ENCODE measurements around the gene MAST1. TPM values are rescaled to one million over a fixed set of nuclear protein-coding genes. Genes with fewer than 3 reads are reported as not detected.

The MAST1 gene
- total RNA-seq, 4 donors from 2014 or later: 0.50 to 0.91 (median 0.76) TPM

DNA sequence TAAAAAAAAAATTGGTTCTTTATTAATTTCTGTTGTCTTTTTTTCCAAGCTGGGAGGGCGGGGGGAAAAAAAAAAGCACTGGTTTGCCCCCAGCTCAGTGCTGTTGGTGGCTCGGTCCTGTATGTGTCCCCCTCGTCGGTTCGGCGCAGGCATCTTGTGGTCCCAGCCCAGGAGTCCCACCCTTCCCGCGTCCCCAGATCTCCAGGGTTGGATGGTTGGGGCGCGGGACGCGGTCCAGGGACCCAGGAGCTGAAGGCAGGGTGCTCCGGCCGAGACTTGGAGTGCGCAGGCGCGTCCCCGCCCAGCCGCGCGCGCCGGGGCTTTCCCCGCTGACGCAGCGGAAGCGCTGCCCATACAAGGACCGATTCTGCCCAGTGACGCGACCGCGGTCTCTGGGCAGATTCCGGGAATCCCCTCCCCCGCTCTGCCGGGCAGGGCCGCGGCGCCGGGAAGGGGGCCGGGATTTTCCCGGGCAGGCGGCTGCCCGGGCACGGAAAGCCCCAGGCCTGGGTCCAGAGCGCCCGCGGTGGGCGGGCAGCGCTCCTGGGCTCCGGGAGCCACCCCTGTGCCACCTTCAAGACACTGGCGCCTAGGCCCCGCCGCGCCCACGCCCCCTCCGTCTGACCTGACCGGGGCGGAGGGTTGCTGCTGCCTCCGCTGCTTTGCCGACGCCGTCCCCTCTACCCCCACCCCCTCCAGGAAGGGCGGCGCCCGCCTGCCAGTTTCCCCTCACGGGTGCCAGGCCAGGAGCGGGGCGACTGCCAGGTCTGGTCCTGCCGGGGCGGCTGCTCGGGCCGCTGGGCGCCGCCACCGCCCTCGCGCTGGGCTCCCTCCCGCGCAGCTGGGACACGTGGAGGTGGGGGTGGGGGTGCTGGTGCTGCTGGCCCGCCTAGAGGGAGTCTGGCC is 44.8 kb upstream of the MAST1 start:
- TF ChIP-seq POLR2AphosphoS5 (IDR thresholded peaks at IDR 0.05) (peak in 1 of 2 donors; percentile 96), EP300 (IDR thresholded peaks at IDR 0.05) (peak; percentile 96), POLR2A (IDR thresholded peaks at IDR 0.05; ENCODE audit: low read depth) (peak; percentile 54)
- TF ChIP-seq, protein P1, sequence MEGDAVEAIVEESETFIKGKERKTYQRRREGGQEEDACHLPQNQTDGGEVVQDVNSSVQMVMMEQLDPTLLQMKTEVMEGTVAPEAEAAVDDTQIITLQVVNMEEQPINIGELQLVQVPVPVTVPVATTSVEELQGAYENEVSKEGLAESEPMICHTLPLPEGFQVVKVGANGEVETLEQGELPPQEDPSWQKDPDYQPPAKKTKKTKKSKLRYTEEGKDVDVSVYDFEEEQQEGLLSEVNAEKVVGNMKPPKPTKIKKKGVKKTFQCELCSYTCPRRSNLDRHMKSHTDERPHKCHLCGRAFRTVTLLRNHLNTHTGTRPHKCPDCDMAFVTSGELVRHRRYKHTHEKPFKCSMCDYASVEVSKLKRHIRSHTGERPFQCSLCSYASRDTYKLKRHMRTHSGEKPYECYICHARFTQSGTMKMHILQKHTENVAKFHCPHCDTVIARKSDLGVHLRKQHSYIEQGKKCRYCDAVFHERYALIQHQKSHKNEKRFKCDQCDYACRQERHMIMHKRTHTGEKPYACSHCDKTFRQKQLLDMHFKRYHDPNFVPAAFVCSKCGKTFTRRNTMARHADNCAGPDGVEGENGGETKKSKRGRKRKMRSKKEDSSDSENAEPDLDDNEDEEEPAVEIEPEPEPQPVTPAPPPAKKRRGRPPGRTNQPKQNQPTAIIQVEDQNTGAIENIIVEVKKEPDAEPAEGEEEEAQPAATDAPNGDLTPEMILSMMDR (IDR thresholded peaks at IDR 0.05): peak in 1 of 3 experiments; percentile 20
- DNase-seq (ENCODE audit: extremely low spot score): peak; percentile 99
- Histone ChIP-seq H3K27ac (replicated peaks in 1 of 4) (peak overlapping the region; percentile 97 to 99 (median 99)), H3K36me3 (peaks cover 0 to 23% (median 8%) of the 10 kb centered on the region in 4 donors), H3K4me1 (peaks cover 27 to 47% (median 45%) of the 10 kb centered on the region in 4 donors), H3K9me3 (peaks cover 0 to 3% (median 0%) of the 10 kb centered on the region in 4 donors), H3K27me3 (no peaks in the 10 kb centered on the region), H3K4me3 (peak overlapping the region; percentile 87 to 97 (median 90))
- WGBS: under 1% methylated on average over 23 of the region's 81 CpGs
- intact Hi-C loops (cut with DNase I): no loop called here

DNA sequence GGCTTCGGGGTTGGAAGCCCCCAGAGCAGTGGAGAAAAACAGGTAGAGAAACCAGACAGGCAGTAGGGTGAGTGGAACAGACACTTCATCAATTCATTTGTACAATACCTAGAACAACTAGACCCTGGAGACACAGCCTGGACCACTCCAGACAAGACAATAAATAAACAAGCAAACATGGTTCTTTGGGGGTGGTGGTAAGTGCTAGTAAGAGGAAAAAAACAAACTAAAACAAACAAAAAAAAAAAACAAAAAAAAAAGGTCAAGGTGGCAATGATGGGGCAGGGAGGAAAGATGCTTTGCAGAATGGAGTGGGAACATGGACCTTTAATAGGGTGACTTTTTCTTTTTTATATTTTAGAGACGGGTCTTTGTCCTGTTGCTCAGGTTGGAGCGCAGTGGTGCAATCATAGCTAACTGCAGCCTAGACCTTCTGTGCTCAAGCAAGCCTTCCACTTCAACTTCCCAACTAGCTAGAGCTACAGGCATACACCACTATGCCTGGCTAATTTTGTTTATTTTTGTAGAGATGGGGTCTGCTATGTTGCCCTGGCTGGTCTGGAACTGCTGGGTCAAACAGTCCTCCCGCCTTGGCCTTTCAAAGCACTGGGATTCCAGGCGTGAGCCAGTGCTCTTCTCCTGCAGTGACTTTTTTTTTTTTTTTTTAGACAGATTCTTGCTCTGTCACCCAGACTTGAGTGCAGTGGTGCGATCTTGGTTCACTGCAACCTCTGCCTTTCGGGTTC is 43.9 kb upstream of the MAST1 start:
- peaks cover 19 to 39% (median 37%) of the 10 kb centered on the region in 4 donors for H3K4me1 ChIP-seq
- 71% methylated on average over 7 of the region's 7 CpGs for WGBS
- peaks cover 4 to 32% (median 15%) of the 10 kb centered on the region in 4 donors for H3K36me3 ChIP-seq
- peaks cover 0 to 3% (median 0%) of the 10 kb centered on the region in 4 donors for H3K9me3 ChIP-seq
- TF ChIP-seq, protein P1 (IDR thresholded peaks at IDR 0.05): peak in 1 of 3 experiments; percentile 21
- no peak for TF ChIP-seq POLR2AphosphoS5 (IDR thresholded peaks at IDR 0.05)
- H3K27ac ChIP-seq (replicated peaks in 1 of 4): peak overlapping the region; percentile 97 to 99 (median 99)
- DNase-seq (ENCODE audit: extremely low spot score): no peak
- intact Hi-C loops (cut with DNase I): no loop called here
- peak overlapping the region; percentile 87 to 97 (median 90) for H3K4me3 ChIP-seq
- H3K27me3 ChIP-seq: no peaks in the 10 kb centered on the region

DNA sequence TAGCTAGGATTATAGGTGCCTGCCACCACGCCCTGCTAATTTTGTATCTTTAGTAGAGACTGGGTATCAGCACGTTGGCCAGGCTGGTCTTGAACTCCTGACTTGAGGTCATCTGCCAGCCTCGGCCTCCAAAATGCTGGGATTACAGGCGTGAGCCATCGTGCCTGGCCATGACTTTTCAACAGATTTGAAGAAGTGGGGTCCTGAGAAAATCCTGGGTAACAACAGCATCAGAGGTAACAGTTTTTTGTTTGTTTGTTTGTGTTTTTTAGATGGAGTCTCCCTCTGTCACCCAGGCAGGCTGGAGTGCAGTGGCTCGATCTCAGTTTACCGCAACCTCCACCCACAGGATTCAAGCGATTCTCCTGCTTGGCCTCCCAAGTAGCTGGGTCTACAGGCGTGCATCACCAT is 43.3 kb upstream of the MAST1 start:
- 92% methylated on average over 9 of the region's 9 CpGs for WGBS
- H3K27ac ChIP-seq (replicated peaks in 1 of 4): peak overlapping the region; percentile 97 to 99 (median 99)
- peaks cover 6 to 38% (median 21%) of the 10 kb centered on the region in 4 donors for H3K36me3 ChIP-seq
- H3K4me1 ChIP-seq: peaks cover 22 to 40% (median 38%) of the 10 kb centered on the region in 4 donors
- no peaks in the 10 kb centered on the region for H3K27me3 ChIP-seq
- peaks cover 0 to 3% (median 0%) of the 10 kb centered on the region in 4 donors for H3K9me3 ChIP-seq
- no peak overlapping the region for H3K4me3 ChIP-seq
- no peak for TF ChIP-seq POLR2AphosphoS5 (IDR thresholded peaks at IDR 0.05)
- no peak for TF ChIP-seq EP300 (IDR thresholded peaks at IDR 0.05)
- intact Hi-C loops (cut with DNase I): loop anchor here (5.0 kb wide), 1 partner anchor 33 kb away; no protein-coding TSS in a partner anchor
- no peak for DNase-seq (ENCODE audit: extremely low spot score)

DNA sequence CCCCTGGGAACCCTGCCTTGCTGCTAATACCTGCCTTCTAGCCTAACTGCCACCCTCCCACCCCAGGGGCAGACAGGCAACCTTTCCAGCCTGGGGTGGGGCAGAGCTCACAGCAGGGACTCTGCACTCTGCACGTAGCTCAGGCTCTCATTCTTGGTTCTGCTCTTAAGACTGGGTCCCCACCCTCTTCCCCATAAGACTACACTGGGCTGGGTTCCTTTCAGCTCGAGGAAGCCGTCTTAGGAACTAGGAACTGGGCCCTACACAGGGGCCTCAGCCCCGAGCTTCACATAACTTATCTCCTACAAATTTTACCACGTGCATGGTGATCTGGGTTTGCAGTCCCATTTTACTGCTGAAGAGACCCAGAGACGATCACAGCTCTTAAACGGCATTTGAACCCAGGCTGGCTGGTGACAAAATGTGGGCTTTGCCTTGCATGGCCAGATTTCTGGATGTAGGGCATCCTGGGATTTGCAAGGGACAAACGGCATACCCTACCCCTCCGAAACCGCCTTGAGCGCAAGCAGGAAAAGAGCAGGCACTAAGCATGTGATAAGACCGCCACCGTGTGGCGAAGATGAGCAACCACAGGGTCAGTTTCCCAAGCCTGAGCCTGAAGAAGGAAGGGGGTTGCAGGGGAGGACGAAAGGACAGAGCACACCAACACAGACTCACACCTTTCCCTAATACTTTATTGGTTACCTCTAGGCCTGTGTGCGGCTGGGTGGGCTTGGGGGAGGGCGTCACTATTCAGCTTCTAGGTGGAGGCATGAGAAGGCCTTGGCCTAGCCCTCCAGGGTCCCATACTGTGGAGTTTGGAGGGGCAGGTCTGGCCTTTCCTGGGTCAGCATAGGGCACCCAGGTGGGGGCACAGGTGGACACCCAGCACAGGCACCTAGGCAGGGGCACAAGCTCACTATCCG is 41.9 kb upstream of the MAST1 start:
- Histone ChIP-seq H3K9me3 (peaks cover 0 to 1% (median 0%) of the 10 kb centered on the region in 4 donors), H3K4me3 (peak overlapping the region in 1 of 4 donors; percentile 18), H3K27ac (replicated peaks in 1 of 4) (peak overlapping the region; percentile 63 to 99 (median 84)), H3K27me3 (no peaks in the 10 kb centered on the region), H3K4me1 (peaks cover 27 to 43% (median 38%) of the 10 kb centered on the region in 4 donors), H3K36me3 (peaks cover 6 to 43% (median 26%) of the 10 kb centered on the region in 4 donors)
- intact Hi-C loops (cut with DNase I): loop anchor here (1.0 to 5.0 kb wide), 2 partner anchors 19 to 34 kb away; no protein-coding TSS in a partner anchor
- TF ChIP-seq EP300 (IDR thresholded peaks at IDR 0.05) (no peak), POLR2AphosphoS5 (IDR thresholded peaks at IDR 0.05) (peak in 1 of 2 donors; percentile 79), POLR2A (IDR thresholded peaks at IDR 0.05; ENCODE audit: low read depth) (peak; percentile 2)
- TF ChIP-seq, protein P1 (IDR thresholded peaks at IDR 0.05): peak; percentile 95 to 99 (median 95)
- 5% methylated on average over 13 of the region's 18 CpGs for WGBS
- DNase-seq (ENCODE audit: extremely low spot score): no peak
